ENCODE data around the gene RGS2.

RGS2 gene

GRCh38 chr1:192808518-192809306, at the start of gene RGS2:
RGS2 (plus strand) TSS chr1:192809039; CDS start chr1:192809072, 33 bp downstream.
- peak; percentile 96 for DNase-seq (ENCODE audit: low spot score)

- no peak for DNase-seq (ENCODE audit: low spot score)
These were observed 49.7 kb upstream of the RGS2 start for GRCh38 chr1:192759104-192759503.

- DNase-seq (ENCODE audit: low spot score) = no peak
These were observed 46.6 kb upstream of the RGS2 start for GRCh38 chr1:192762265-192762664.

- DNase-seq (ENCODE audit: low spot score) = peak; percentile 6
These were observed 45.6 kb upstream of the RGS2 start for GRCh38 chr1:192763243-192763642.

- DNase-seq (ENCODE audit: low spot score) = peak; percentile 36
These were observed 45.1 kb upstream of the RGS2 start for GRCh38 chr1:192763756-192764155.

- DNase-seq (ENCODE audit: low spot score) = no peak
These were observed 44.2 kb upstream of the RGS2 start for GRCh38 chr1:192764675-192765074.

- DNase-seq (ENCODE audit: low spot score) = peak; percentile 18
These were observed 42.7 kb upstream of the RGS2 start for GRCh38 chr1:192766009-192766625.

- DNase-seq (ENCODE audit: low spot score) = no peak
These were observed 42.0 kb upstream of the RGS2 start for GRCh38 chr1:192766876-192767275.

- DNase-seq (ENCODE audit: low spot score) = no peak
These were observed 41.0 kb upstream of the RGS2 start for GRCh38 chr1:192767798-192768197.

- DNase-seq (ENCODE audit: low spot score) = no peak
These were observed 40.4 kb upstream of the RGS2 start for GRCh38 chr1:192768463-192768862.

GRCh38 chr1:192771341-192771740, 37.5 kb upstream of the RGS2 start:
- no peak for DNase-seq (ENCODE audit: low spot score)

GRCh38 chr1:192775631-192776030, 33.2 kb upstream of the RGS2 start:
- DNase-seq (ENCODE audit: low spot score) = no peak

GRCh38 chr1:192776206-192776605, 32.6 kb upstream of the RGS2 start:
- no peak for DNase-seq (ENCODE audit: low spot score)

GRCh38 chr1:192776998-192777397, 31.8 kb upstream of the RGS2 start:
- DNase-seq (ENCODE audit: low spot score) = no peak

GRCh38 chr1:192783791-192784190, 25.0 kb upstream of the RGS2 start:
- DNase-seq (ENCODE audit: low spot score) = no peak

- no peak for DNase-seq (ENCODE audit: low spot score)
These were observed 24.4 kb upstream of the RGS2 start for GRCh38 chr1:192784397-192784796.

- no peak for DNase-seq (ENCODE audit: low spot score)
These were observed 22.3 kb upstream of the RGS2 start for GRCh38 chr1:192786576-192786975.

GRCh38 chr1:192787914-192788585, 20.8 kb upstream of the RGS2 start:
- peak; percentile 58 for DNase-seq (ENCODE audit: low spot score)

- no peak for DNase-seq (ENCODE audit: low spot score)
These were observed 19.0 kb upstream of the RGS2 start for GRCh38 chr1:192789871-192790270.

GRCh38 chr1:192792628-192793027, 16.2 kb upstream of the RGS2 start:
- DNase-seq (ENCODE audit: low spot score) = no peak

- peak; percentile 6 for DNase-seq (ENCODE audit: low spot score)
These were observed 14.7 kb upstream of the RGS2 start for GRCh38 chr1:192793983-192794767.

- DNase-seq (ENCODE audit: low spot score) = no peak
These were observed 14.1 kb upstream of the RGS2 start for GRCh38 chr1:192794768-192795035.
